Naive B cell (primary cell): Measurements from ENCODE around the gene MDFIC. TPM values are rescaled to one million over a fixed set of nuclear protein-coding genes. Genes with fewer than 3 reads are reported as not detected.
"Not testable (repeated sequence)": the region's sequence is repeated elsewhere in the genome, so short reads cannot be mapped to it uniquely, and the experiment has no call there.

Experiments
- ATAC-seq, 2 donors: fragments of 150-1000 bp; cut with Tn5 transposase; 2 replicates each; pipeline ENCODE4 v1.10.0; 2021; ENCODE audit warnings: low read depth in 2 of 2, mild to moderate bottlenecking in 2 of 2, moderate library complexity in 2 of 2
- DNase-seq: peaks from one replicate; pipeline ENCODE4 v3.0.0; 2022
- H3K27ac Mint-ChIP-seq, 6 donors: one replicate each; pipeline ENCODE4 v1.8.0; 2020 to 2022; ENCODE audit warnings: mild to moderate bottlenecking in 6 of 6, mixed read lengths in 6 of 6, moderate library complexity in 5 of 6, inconsistent platforms in 2 of 6
- H3K27me3 Mint-ChIP-seq, 3 donors: one replicate each; pipeline ENCODE4 v1.8.0; 2021 to 2022; ENCODE audit warnings: mixed read lengths in 3 of 3, mild to moderate bottlenecking in 1 of 3
- H3K36me3 Mint-ChIP-seq, 2 donors: one replicate each; pipeline ENCODE4 v1.8.0; 2020 to 2022; ENCODE audit warnings: mixed read lengths in 2 of 2, inconsistent platforms in 1 of 2, mild to moderate bottlenecking in 1 of 2
- H3K4me1 Mint-ChIP-seq, 3 donors: one replicate each; pipeline ENCODE4 v1.8.0; 2020 to 2022; ENCODE audit warnings: mixed read lengths in 3 of 3, inconsistent platforms in 1 of 3, mild to moderate bottlenecking in 1 of 3, moderate library complexity in 1 of 3
- H3K4me3 Mint-ChIP-seq, 8 donors: one replicate each; pipeline ENCODE4 v1.8.0; 2020 to 2022; ENCODE audit warnings: mild to moderate bottlenecking in 8 of 8, mixed read lengths in 8 of 8, moderate library complexity in 8 of 8, inconsistent platforms in 2 of 8
- H3K9me3 Mint-ChIP-seq, 7 donors: one replicate each; pipeline ENCODE4 v1.8.0; 2020 to 2022; ENCODE audit warnings: mixed read lengths in 7 of 7, mild to moderate bottlenecking in 5 of 7, inconsistent platforms in 2 of 7, moderate library complexity in 1 of 7
- polyA plus RNA-seq, 6 donors: library from polyadenylated mRNA; unstranded; fragments of 300-500 nt; fragmentation: Illumina TruSeq; gene quantifications; one replicate each; pipeline ENCODE4 v1.2.3, GENCODE V29; 2021; ENCODE audit warnings: low read depth in 6 of 6

The MDFIC gene
- polyA plus RNA-seq, result 10 to 100 TPM; 29.0 to 68.6 (median 40.0) TPM

GRCh38 chr7:114922026-114922651 lies at the start of gene MDFIC:
Gene MDFIC, plus strand, starts transcription at chr7:114922094. Its CDS starts 940 bp downstream, at chr7:114923034.
- peaks cover 22 to 63% (median 28%) of the 10 kb centered on the region in 3 donors for H3K4me1 Mint-ChIP-seq
- H3K4me3 Mint-ChIP-seq, result peak within 1 kb of the TSS; percentile 89 to 98 (median 94)
- H3K36me3 Mint-ChIP-seq, result peaks cover 0 to 7% of the 10 kb centered on the region in 2 donors
- H3K27me3 Mint-ChIP-seq, result no peaks in the 10 kb centered on the region
- peak within 1 kb of the TSS; percentile 53 to 98 (median 88) for H3K27ac Mint-ChIP-seq
- ATAC-seq (peak; percentile 74 to 75), DNase-seq (peak; percentile 54)
- peaks cover 0 to 1% (median 0%) of the 10 kb centered on the region in 7 donors for H3K9me3 Mint-ChIP-seq

GRCh38 chr7:114874170-114874569 lies 47.7 kb upstream of the MDFIC start:
- H3K4me1 Mint-ChIP-seq, result no peaks in the 10 kb centered on the region
- H3K27me3 Mint-ChIP-seq, result peaks cover 0 to 9% (median 0%) of the 10 kb centered on the region in 3 donors
- H3K27ac Mint-ChIP-seq, result no peak overlapping the region
- ATAC-seq, result no peak
- H3K9me3 Mint-ChIP-seq, result peaks cover 0 to 13% (median under 1%) of the 10 kb centered on the region in 7 donors
- no peak for DNase-seq
- H3K36me3 Mint-ChIP-seq, result no peaks in the 10 kb centered on the region
- H3K4me3 Mint-ChIP-seq, result no peak overlapping the region

- H3K27ac Mint-ChIP-seq, result no peak overlapping the region
- DNase-seq (no peak), ATAC-seq (no peak)
- H3K27me3 Mint-ChIP-seq, result peaks cover 0 to 9% (median 0%) of the 10 kb centered on the region in 3 donors
- H3K9me3 Mint-ChIP-seq, result peaks cover 0 to 24% (median 8%) of the 10 kb centered on the region in 7 donors
- H3K36me3 Mint-ChIP-seq, result peaks cover under 1 to 5% of the 10 kb centered on the region in 2 donors
- H3K4me1 Mint-ChIP-seq, result no peaks in the 10 kb centered on the region
- H3K4me3 Mint-ChIP-seq, result no peak overlapping the region
These were observed 46.7 kb upstream of the MDFIC start for GRCh38 chr7:114875186-114875585.

GRCh38 chr7:114879554-114879953 lies 42.3 kb upstream of the MDFIC start:
- H3K4me3 Mint-ChIP-seq, result no peak overlapping the region

GRCh38 chr7:114885836-114886235 lies 36.1 kb upstream of the MDFIC start:
- DNase-seq, result no peak
- peaks cover 4 to 9% of the 10 kb centered on the region in 2 donors for H3K36me3 Mint-ChIP-seq
- H3K27ac Mint-ChIP-seq, result no peak overlapping the region
- ATAC-seq, result no peak
- H3K4me1 Mint-ChIP-seq, result no peaks in the 10 kb centered on the region
- H3K9me3 Mint-ChIP-seq, result peaks cover 4 to 12% (median 8%) of the 10 kb centered on the region in 7 donors
- H3K4me3 Mint-ChIP-seq, result no peak overlapping the region
- H3K27me3 Mint-ChIP-seq, result peaks cover 0 to 7% (median 0%) of the 10 kb centered on the region in 3 donors

More at GRCh38 chr7:114879554-114879953, 42.3 kb upstream of the MDFIC start:
- Mint-ChIP-seq H3K4me1 (no peaks in the 10 kb centered on the region), H3K9me3 (peaks cover 7 to 35% (median 21%) of the 10 kb centered on the region in 7 donors), H3K36me3 (peaks cover 5 to 16% of the 10 kb centered on the region in 2 donors), H3K27me3 (peaks cover 0 to 8% (median 1%) of the 10 kb centered on the region in 3 donors), H3K27ac (no peak overlapping the region)
- ATAC-seq (no peak), DNase-seq (no peak)

GRCh38 chr7:114886241-114886640 lies 35.7 kb upstream of the MDFIC start:
- peaks cover 0 to 3% (median 0%) of the 10 kb centered on the region in 3 donors for H3K27me3 Mint-ChIP-seq
- no peaks in the 10 kb centered on the region for H3K4me1 Mint-ChIP-seq
- DNase-seq (no peak), ATAC-seq (no peak)
- peaks cover 4% of the 10 kb centered on the region in 2 donors for H3K36me3 Mint-ChIP-seq
- peaks cover 0 to 8% (median 3%) of the 10 kb centered on the region in 7 donors for H3K9me3 Mint-ChIP-seq
- no peak overlapping the region for H3K27ac Mint-ChIP-seq
- no peak overlapping the region for H3K4me3 Mint-ChIP-seq

- H3K9me3 Mint-ChIP-seq, H3K36me3 Mint-ChIP-seq, H3K4me3 Mint-ChIP-seq, ATAC-seq, H3K4me1 Mint-ChIP-seq, DNase-seq: not testable (repeated sequence)
- Mint-ChIP-seq H3K27me3 (peaks cover 0 to 17% (median 7%) of the 10 kb centered on the region in 3 donors), H3K27ac (peak overlapping the region in 2 of 6 donors; percentile 21 to 81)
These were observed 32.8 kb upstream of the MDFIC start for GRCh38 chr7:114889116-114889515.

GRCh38 chr7:114889646-114890285 lies 32.1 kb upstream of the MDFIC start:
- Mint-ChIP-seq H3K27ac (no peak overlapping the region), H3K4me3 (no peak overlapping the region), H3K27me3 (peaks cover 0 to 17% (median 7%) of the 10 kb centered on the region in 3 donors), H3K9me3 (peaks cover 0 to 7% (median 5%) of the 10 kb centered on the region in 7 donors), H3K36me3 (peaks cover 0 to 4% of the 10 kb centered on the region in 2 donors), H3K4me1 (no peaks in the 10 kb centered on the region)
- ATAC-seq (no peak), DNase-seq (no peak)

- Mint-ChIP-seq H3K36me3 (peaks cover 0 to 4% of the 10 kb centered on the region in 2 donors), H3K9me3 (peaks cover 0 to 7% (median 5%) of the 10 kb centered on the region in 7 donors), H3K4me3 (no peak overlapping the region), H3K4me1 (no peaks in the 10 kb centered on the region), H3K27ac (no peak overlapping the region), H3K27me3 (peaks cover 1 to 17% (median 7%) of the 10 kb centered on the region in 3 donors)
- ATAC-seq (no peak), DNase-seq (no peak)
These were observed 31.3 kb upstream of the MDFIC start for GRCh38 chr7:114890561-114890960.

- no peak overlapping the region for H3K4me3 Mint-ChIP-seq
- no peaks in the 10 kb centered on the region for H3K4me1 Mint-ChIP-seq
- H3K36me3 Mint-ChIP-seq, result no peaks in the 10 kb centered on the region
- DNase-seq (no peak), ATAC-seq (no peak)
- peaks cover 0 to 4% (median 0%) of the 10 kb centered on the region in 7 donors for H3K9me3 Mint-ChIP-seq
- H3K27me3 Mint-ChIP-seq, result peaks cover 5 to 9% (median 5%) of the 10 kb centered on the region in 3 donors
- no peak overlapping the region for H3K27ac Mint-ChIP-seq
These were observed 21.8 kb upstream of the MDFIC start for GRCh38 chr7:114900127-114900526.

- Mint-ChIP-seq H3K9me3 (peaks cover 0 to 4% (median 0%) of the 10 kb centered on the region in 7 donors), H3K27ac (peak overlapping the region in 1 of 6 donors; percentile 78), H3K27me3 (peaks cover 0 to 5% (median 0%) of the 10 kb centered on the region in 3 donors), H3K36me3 (no peaks in the 10 kb centered on the region), H3K4me3 (no peak overlapping the region), H3K4me1 (no peaks in the 10 kb centered on the region)
- DNase-seq, result no peak
- ATAC-seq, result no peak
These were observed 20.1 kb upstream of the MDFIC start for GRCh38 chr7:114901771-114902170.

GRCh38 chr7:114903131-114903530 lies 18.8 kb upstream of the MDFIC start:
- H3K4me3 Mint-ChIP-seq, result no peak overlapping the region
- H3K4me1 Mint-ChIP-seq, result no peaks in the 10 kb centered on the region
- peaks cover 0 to 4% (median 0%) of the 10 kb centered on the region in 7 donors for H3K9me3 Mint-ChIP-seq
- H3K27me3 Mint-ChIP-seq, result peaks cover 0 to 5% (median 0%) of the 10 kb centered on the region in 3 donors
- DNase-seq, result no peak
- no peak overlapping the region for H3K27ac Mint-ChIP-seq
- no peaks in the 10 kb centered on the region for H3K36me3 Mint-ChIP-seq
- no peak for ATAC-seq

- H3K4me3 Mint-ChIP-seq, result no peak overlapping the region
- DNase-seq, result no peak
- H3K36me3 Mint-ChIP-seq, result no peaks in the 10 kb centered on the region
- no peak for ATAC-seq
- no peak overlapping the region for H3K27ac Mint-ChIP-seq
- peaks cover 0 to under 1% (median under 1%) of the 10 kb centered on the region in 3 donors for H3K4me1 Mint-ChIP-seq
- H3K9me3 Mint-ChIP-seq, result peaks cover 0 to 5% (median 2%) of the 10 kb centered on the region in 7 donors
- H3K27me3 Mint-ChIP-seq, result no peaks in the 10 kb centered on the region
These were observed 11.1 kb upstream of the MDFIC start for GRCh38 chr7:114910787-114911186.
